Trophoblast cell (in vitro differentiated cells and primary cell): Measurements from ENCODE around the gene ATAD3C.

ENCODE experiments used
- DNase-seq, 2 donors: peaks; one replicate each; pipeline ENCODE4 v3.0.0-alpha.2; 2016
- H2AFZ ChIP-seq: 2 replicates; pipeline ENCODE4 v1.6.1; 2013; ENCODE audit warnings: low read length, moderate library complexity, mild to moderate bottlenecking; ENCODE audit not compliant: insufficient read depth, poor library complexity
- H2AK5ac ChIP-seq: 2 replicates; pipeline ENCODE4 v1.6.1; 2013; ENCODE audit warnings: mild to moderate bottlenecking, low read length
- H2BK120ac ChIP-seq: 2 replicates; pipeline ENCODE4 v1.6.1; 2013; ENCODE audit warnings: low read length, mild to moderate bottlenecking, moderate library complexity; ENCODE audit not compliant: insufficient read depth, poor library complexity
- H2BK12ac ChIP-seq: 2 replicates; pipeline ENCODE4 v1.6.1; 2013; ENCODE audit warnings: mild to moderate bottlenecking, low read length, moderate library complexity
- H2BK5ac ChIP-seq: 2 replicates; pipeline ENCODE4 v1.6.1; 2013; ENCODE audit warnings: low read length, low read depth, moderate library complexity, mild to moderate bottlenecking; ENCODE audit not compliant: poor library complexity
- H3K14ac ChIP-seq: 2 replicates; pipeline ENCODE4 v1.6.1; 2013; ENCODE audit warnings: mild to moderate bottlenecking, low read length
- H3K18ac ChIP-seq: 2 replicates; pipeline ENCODE4 v1.6.1; 2013; ENCODE audit warnings: mild to moderate bottlenecking, low read length
- H3K23ac ChIP-seq: 2 replicates; pipeline ENCODE4 v1.6.1; 2013; ENCODE audit warnings: low read length
- H3K27ac ChIP-seq: 2 replicates; pipeline ENCODE4 v1.5.1; 2013; ENCODE audit warnings: low read depth, mild to moderate bottlenecking, inconsistent platforms, low read length, moderate library complexity
- H3K27me3 ChIP-seq: 2 replicates; pipeline ENCODE4 v1.6.1; 2013; ENCODE audit warnings: inconsistent platforms, mild to moderate bottlenecking, low read length, moderate library complexity; ENCODE audit not compliant: insufficient read depth
- H3K36me3 ChIP-seq, 2 experiments: 1 replicate in 1 of 2; 2 replicates in 1 of 2; pipeline ENCODE4 v1.6.1; 2013; ENCODE audit warnings: low read length in 2 of 2, mild to moderate bottlenecking in 2 of 2, moderate library complexity in 1 of 2; ENCODE audit not compliant: insufficient read depth in 2 of 2, control insufficient read depth in 1 of 2
- H3K4ac ChIP-seq: 2 replicates; pipeline ENCODE4 v1.6.1; 2013; ENCODE audit warnings: low read depth, mild to moderate bottlenecking, low read length, moderate library complexity
- H3K4me1 ChIP-seq, 2 experiments: 1 replicate in 1 of 2; 2 replicates in 1 of 2; pipeline ENCODE4 v1.6.1; 2013; ENCODE audit warnings: low read length in 2 of 2, mild to moderate bottlenecking in 2 of 2, moderate library complexity in 1 of 2; ENCODE audit not compliant: insufficient read depth in 2 of 2, control insufficient read depth in 1 of 2
- H3K4me2 ChIP-seq: 2 replicates; pipeline ENCODE4 v1.6.1; 2013; ENCODE audit warnings: inconsistent platforms, mild to moderate bottlenecking, low read length, moderate library complexity
- H3K4me3 ChIP-seq: 2 replicates; pipeline ENCODE4 v1.5.1; 2013; ENCODE audit warnings: mild to moderate bottlenecking, low read depth, low read length, inconsistent platforms
- H3K79me1 ChIP-seq: one replicate; pipeline ENCODE4 v1.6.1; 2013; ENCODE audit warnings: low read length
- H3K79me2 ChIP-seq: 2 replicates; pipeline ENCODE4 v1.6.1; 2013; ENCODE audit warnings: low read length, mild to moderate bottlenecking; ENCODE audit not compliant: control insufficient read depth, insufficient read depth, poor library complexity
- H3K9ac ChIP-seq: 2 replicates; pipeline ENCODE4 v1.6.1; 2013; ENCODE audit warnings: mild to moderate bottlenecking, low read length
- H3K9me3 ChIP-seq: 2 replicates; pipeline ENCODE4 v1.6.1; 2013; ENCODE audit warnings: low read depth, mild to moderate bottlenecking, control low read depth, inconsistent platforms, low read length; ENCODE audit not compliant: insufficient read depth
- H4K12ac ChIP-seq: 2 replicates; pipeline ENCODE4 v1.6.1; 2013; ENCODE audit warnings: low read depth, mild to moderate bottlenecking, low read length, moderate library complexity
- H4K8ac ChIP-seq: 2 replicates; pipeline ENCODE4 v1.6.1; 2013; ENCODE audit warnings: low read depth, mild to moderate bottlenecking, low read length, moderate library complexity
- H4K91ac ChIP-seq: one replicate; pipeline ENCODE4 v1.6.1; 2013; ENCODE audit warnings: low read depth, mild to moderate bottlenecking, low read length, moderate library complexity
- WGBS: extraction: QIAGEN DNeasy Blood & Tissue Kit; methylation state at CpG from one replicate; pipeline ENCODE4 v1.1.7; 2013; ENCODE audit warnings: missing lambda C conversion rate; ENCODE audit not compliant: insufficient read length, insufficient coverage; ENCODE audit errors: extremely low coverage; 5-methylcytosine and 5-hydroxymethylcytosine counted together

Gene ATAD3C

DNA sequence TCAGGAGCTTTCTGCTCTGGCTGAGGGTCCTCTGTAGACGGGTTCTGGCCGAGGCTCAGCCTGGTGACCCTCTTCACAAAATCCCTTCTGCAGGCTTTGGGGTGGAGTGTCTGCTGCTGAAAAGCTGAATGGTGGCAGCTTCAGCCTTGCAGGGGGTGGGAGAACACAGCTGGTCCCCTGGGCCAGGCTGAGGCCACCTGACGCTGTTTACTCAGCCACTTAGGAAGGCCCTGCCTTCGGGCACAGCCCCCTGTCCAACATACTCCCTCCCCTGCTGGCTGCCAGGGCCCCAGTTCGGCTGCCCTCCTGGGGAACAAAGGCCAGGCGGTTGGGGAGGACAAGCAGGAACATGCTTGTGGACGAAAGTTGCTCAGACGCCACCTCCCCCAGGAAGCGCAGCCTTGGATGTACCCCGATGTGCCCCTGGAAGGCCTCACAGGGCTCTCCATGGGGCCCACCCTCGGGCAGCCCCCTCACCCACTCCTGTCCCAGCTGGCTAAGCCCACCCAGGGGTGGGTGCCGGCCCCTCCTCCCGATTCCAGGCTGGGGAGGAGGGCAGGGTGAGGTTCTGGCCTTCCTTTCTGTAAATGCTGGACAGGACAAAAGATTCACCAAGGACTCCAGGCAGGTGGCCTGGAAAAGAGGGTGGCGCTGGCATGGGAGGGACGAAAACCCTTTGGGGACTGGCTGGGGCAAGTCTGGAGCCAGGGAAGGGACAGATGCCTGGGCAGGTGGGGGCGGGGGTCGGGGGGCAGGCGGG is 28.2 kb upstream of the ATAD3C start, which contains the start of gene ANKRD65:
ANKRD65 (minus strand) TSS at position 130 of the 760 bp plus-strand sequence. CDS start 271 bp downstream, outside the sequence.
- DNase-seq = no peak
- H4K8ac ChIP-seq = peak within 1 kb of the TSS; percentile 94
- no peaks in the 10 kb centered on the region for H3K27me3 ChIP-seq
- H2AK5ac ChIP-seq = peak within 1 kb of the TSS; percentile 98
- H3K4ac ChIP-seq = peak within 1 kb of the TSS; percentile 91
- H3K27ac ChIP-seq = peak within 1 kb of the TSS; percentile 92
- H2AFZ ChIP-seq = peak within 1 kb of the TSS; percentile 84
- no peak within 1 kb of the TSS for H3K9ac ChIP-seq
- H3K36me3 ChIP-seq = no peaks in the 10 kb centered on the region
- H3K23ac ChIP-seq = no peak within 1 kb of the TSS
- H3K4me1 ChIP-seq = peaks cover 43 to 44% of the 10 kb centered on the region in 2 experiments
- H3K18ac ChIP-seq = peak within 1 kb of the TSS; percentile 86
- peak within 1 kb of the TSS; percentile 96 for H2BK5ac ChIP-seq
- H3K4me3 ChIP-seq = peak within 1 kb of the TSS; percentile 54
- no CpG with 5 or more reads among the region's 18 CpGs for WGBS
- peaks cover 35% of the 10 kb centered on the region for H3K79me1 ChIP-seq
- H3K9me3 ChIP-seq = no peaks in the 10 kb centered on the region
- peak within 1 kb of the TSS; percentile 58 for H4K12ac ChIP-seq
- peak within 1 kb of the TSS; percentile 98 for H2BK12ac ChIP-seq
- peak within 1 kb of the TSS; percentile 100 for H4K91ac ChIP-seq
- H3K4me2 ChIP-seq = peak within 1 kb of the TSS; percentile 57
- H3K14ac ChIP-seq = peak within 1 kb of the TSS; percentile 98
- H3K79me2 ChIP-seq = peaks cover 13% of the 10 kb centered on the region
- peak within 1 kb of the TSS; percentile 100 for H2BK120ac ChIP-seq

GRCh38 chr1:1421907-1422464 is 27.5 kb upstream of the ATAD3C start:
- Histone ChIP-seq H3K36me3 (no peaks in the 10 kb centered on the region), H3K27me3 (no peaks in the 10 kb centered on the region), H3K4ac (peak overlapping the region; percentile 94), H3K4me2 (no peak overlapping the region), H2BK120ac (peak overlapping the region; percentile 100), H3K9me3 (no peaks in the 10 kb centered on the region), H2BK5ac (peak overlapping the region; percentile 96), H4K12ac (peak overlapping the region; percentile 58), H3K4me3 (no peak overlapping the region), H2BK12ac (peak overlapping the region; percentile 98), H4K91ac (peak overlapping the region; percentile 100), H4K8ac (peak overlapping the region; percentile 94), H2AK5ac (peak overlapping the region; percentile 92), H3K14ac (peak overlapping the region; percentile 98), H3K79me2 (peaks cover 13% of the 10 kb centered on the region), H3K27ac (peak overlapping the region; percentile 92), H3K18ac (peak overlapping the region; percentile 86), H3K9ac (no peak overlapping the region), H3K79me1 (peaks cover 35% of the 10 kb centered on the region), H2AFZ (peak overlapping the region; percentile 44), H3K23ac (no peak overlapping the region), H3K4me1 (peaks cover 44% of the 10 kb centered on the region in 2 experiments)
- WGBS = no CpG with 5 or more reads among the region's 7 CpGs
- no peak for DNase-seq

DNA sequence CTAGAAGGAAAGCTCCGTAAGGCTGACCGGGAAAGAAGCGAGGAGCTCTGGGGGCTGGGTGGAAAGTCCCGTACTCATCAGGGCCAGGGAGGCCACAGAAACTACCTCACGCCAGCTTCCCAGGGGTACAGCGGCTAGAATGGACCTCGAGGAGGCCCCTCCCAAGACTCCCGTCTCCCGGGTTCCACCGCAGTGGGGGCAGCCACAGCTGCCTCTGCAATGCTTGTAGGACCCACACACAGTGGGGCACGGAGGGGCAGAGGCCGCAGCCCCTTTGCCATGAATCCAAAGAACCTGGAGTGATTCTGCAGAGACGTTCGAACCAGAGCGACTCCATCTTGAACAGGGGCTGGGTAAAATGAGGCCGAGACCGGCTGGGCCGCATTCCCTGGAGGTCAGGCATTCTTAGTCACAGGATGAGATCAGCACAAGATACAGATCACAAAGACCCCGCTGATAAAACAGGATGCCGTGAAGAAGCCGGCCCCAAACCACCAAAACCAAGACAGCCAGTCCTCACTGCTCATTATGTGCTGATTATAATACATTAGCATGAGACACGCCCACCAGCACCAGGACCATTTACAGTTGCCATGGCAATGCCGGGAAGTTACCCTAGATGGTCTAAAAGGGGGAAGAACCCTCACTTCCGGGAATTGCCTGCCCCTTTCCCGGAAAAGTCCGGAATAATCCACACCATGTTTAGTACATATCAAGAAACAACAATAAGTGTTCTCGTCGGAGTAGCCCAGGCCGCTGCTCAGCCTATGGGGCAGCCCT is 26.8 kb upstream of the ATAD3C start:
- Histone ChIP-seq H2AK5ac (peak overlapping the region; percentile 100), H3K4me3 (no peak overlapping the region), H4K91ac (peak overlapping the region; percentile 100), H2AFZ (peak overlapping the region; percentile 52), H3K9me3 (no peaks in the 10 kb centered on the region), H3K4ac (peak overlapping the region; percentile 94), H2BK120ac (peak overlapping the region; percentile 100), H3K9ac (no peak overlapping the region), H3K18ac (peak overlapping the region; percentile 97), H2BK5ac (peak overlapping the region; percentile 96), H3K14ac (peak overlapping the region; percentile 98), H3K27me3 (no peaks in the 10 kb centered on the region), H3K27ac (peak overlapping the region; percentile 92), H3K36me3 (no peaks in the 10 kb centered on the region), H3K23ac (no peak overlapping the region), H3K4me2 (no peak overlapping the region), H4K8ac (peak overlapping the region; percentile 94), H4K12ac (peak overlapping the region; percentile 72), H3K4me1 (peaks cover 44% of the 10 kb centered on the region in 2 experiments), H3K79me1 (peaks cover 38% of the 10 kb centered on the region), H2BK12ac (peak overlapping the region; percentile 98), H3K79me2 (peaks cover 13% of the 10 kb centered on the region)
- WGBS = no CpG with 5 or more reads among the region's 29 CpGs
- peak; percentile 88 to 95 for DNase-seq

GRCh38 chr1:1423245-1423597 is 26.3 kb upstream of the ATAD3C start:
- Histone ChIP-seq H3K14ac (no peak overlapping the region), H2BK5ac (peak overlapping the region; percentile 80), H3K27ac (peak overlapping the region; percentile 22), H3K4me3 (no peak overlapping the region), H2AFZ (no peak overlapping the region), H3K79me1 (peaks cover 39% of the 10 kb centered on the region), H3K23ac (no peak overlapping the region), H4K12ac (no peak overlapping the region), H3K4me1 (peaks cover 44% of the 10 kb centered on the region in 2 experiments), H3K27me3 (no peaks in the 10 kb centered on the region), H4K91ac (peak overlapping the region; percentile 87), H4K8ac (peak overlapping the region; percentile 26), H3K4ac (no peak overlapping the region), H3K4me2 (no peak overlapping the region), H3K79me2 (peaks cover 13% of the 10 kb centered on the region), H3K18ac (no peak overlapping the region), H3K9ac (no peak overlapping the region), H3K36me3 (no peaks in the 10 kb centered on the region), H2AK5ac (peak overlapping the region; percentile 26), H2BK120ac (peak overlapping the region; percentile 91), H3K9me3 (no peaks in the 10 kb centered on the region), H2BK12ac (peak overlapping the region; percentile 89)
- DNase-seq = no peak
- WGBS = no CpG with 5 or more reads among the region's 7 CpGs
